PC-3 (cell line): ENCODE results near the gene WNT3.

Experiments
- EZH2 ChIP-seq: fragments of 300-600 bp; sonication (generic); IDR thresholded peaks from one replicate; pipeline ENCODE4 v1.6.1; 2017; ENCODE audit warnings: antibody characterized with exemption, mild to moderate bottlenecking, low read length; ENCODE audit not compliant: unreplicated experiment
- EZH2phosphoT487 ChIP-seq: fragments of 300-600 bp; sonication (generic); IDR thresholded peaks from 2 replicates; pipeline ENCODE4 v1.6.1; 2018; ENCODE audit warnings: mild to moderate bottlenecking, antibody characterized with exemption, low read length, borderline replicate concordance
- TF ChIP-seq, protein P1 (sequence below): fragments of 300-600 bp; sonication (generic); conservative IDR thresholded peaks from 2 replicates; pipeline ENCODE4 v1.5.1; 2017; ENCODE audit warnings: antibody characterized with exemption, low read depth, mild to moderate bottlenecking, low read length

DNA sequence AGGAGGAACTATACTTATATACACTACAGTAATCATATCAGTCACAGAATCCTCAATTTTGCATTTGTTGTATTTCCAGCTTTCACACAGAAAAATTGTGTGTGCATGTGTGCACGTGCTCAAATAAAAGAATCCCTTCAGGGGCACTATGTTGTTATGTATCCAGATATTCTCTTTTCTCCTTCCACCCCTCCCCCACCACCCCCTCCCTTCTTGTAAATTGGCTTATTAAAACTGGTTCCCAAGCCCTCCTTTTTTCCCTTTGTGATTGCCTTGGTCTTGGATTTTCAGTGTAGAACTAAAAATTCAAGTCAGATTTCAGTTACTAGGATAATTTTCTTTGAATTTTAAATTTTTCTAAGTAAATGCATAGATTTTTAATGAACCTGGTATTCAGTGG, 86.3 kb downstream of the WNT3 start:
- TF ChIP-seq, protein P1, sequence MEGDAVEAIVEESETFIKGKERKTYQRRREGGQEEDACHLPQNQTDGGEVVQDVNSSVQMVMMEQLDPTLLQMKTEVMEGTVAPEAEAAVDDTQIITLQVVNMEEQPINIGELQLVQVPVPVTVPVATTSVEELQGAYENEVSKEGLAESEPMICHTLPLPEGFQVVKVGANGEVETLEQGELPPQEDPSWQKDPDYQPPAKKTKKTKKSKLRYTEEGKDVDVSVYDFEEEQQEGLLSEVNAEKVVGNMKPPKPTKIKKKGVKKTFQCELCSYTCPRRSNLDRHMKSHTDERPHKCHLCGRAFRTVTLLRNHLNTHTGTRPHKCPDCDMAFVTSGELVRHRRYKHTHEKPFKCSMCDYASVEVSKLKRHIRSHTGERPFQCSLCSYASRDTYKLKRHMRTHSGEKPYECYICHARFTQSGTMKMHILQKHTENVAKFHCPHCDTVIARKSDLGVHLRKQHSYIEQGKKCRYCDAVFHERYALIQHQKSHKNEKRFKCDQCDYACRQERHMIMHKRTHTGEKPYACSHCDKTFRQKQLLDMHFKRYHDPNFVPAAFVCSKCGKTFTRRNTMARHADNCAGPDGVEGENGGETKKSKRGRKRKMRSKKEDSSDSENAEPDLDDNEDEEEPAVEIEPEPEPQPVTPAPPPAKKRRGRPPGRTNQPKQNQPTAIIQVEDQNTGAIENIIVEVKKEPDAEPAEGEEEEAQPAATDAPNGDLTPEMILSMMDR: no peak
- TF ChIP-seq EZH2phosphoT487: no peak
- no peak for TF ChIP-seq EZH2
